NCI-H2227 (cell line): Measurements from ENCODE around the gene KCNAB2.
A peak's percentile ranks its signal among the peaks of the same experiment; 100 is the strongest.

Source experiments
- DNase-seq: peaks from one replicate; lab custom pipeline; 2025; ENCODE audit not compliant: unreplicated experiment; lab: John Stamatoyannopoulos, UW

KCNAB2 gene

DNA sequence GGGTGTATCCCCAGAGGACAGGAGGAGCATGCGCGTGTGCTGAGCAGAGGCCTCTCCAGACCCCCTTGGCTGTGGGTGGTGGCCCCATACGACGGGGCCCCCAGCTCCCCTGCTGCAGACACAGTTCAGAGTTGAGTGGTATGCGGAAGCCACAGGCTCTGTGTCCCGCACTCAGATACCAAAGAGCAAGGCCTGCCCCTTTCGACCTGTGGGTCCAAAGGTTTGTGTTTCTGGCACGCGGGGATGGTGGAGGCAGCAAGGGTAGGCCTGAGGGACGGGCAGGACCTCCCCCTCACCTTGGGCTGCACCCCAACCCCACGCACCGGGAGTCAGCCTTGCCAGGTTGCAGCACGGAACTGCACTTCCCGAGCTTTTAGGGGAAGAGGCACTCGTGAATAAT is at the start of gene KCNAB2:
Gene KCNAB2, plus strand, starts transcription at position 328 of the 400 bp plus-strand sequence. CDS start 5,649 bp downstream, outside the sequence.
- DNase-seq, result no peak

DNA sequence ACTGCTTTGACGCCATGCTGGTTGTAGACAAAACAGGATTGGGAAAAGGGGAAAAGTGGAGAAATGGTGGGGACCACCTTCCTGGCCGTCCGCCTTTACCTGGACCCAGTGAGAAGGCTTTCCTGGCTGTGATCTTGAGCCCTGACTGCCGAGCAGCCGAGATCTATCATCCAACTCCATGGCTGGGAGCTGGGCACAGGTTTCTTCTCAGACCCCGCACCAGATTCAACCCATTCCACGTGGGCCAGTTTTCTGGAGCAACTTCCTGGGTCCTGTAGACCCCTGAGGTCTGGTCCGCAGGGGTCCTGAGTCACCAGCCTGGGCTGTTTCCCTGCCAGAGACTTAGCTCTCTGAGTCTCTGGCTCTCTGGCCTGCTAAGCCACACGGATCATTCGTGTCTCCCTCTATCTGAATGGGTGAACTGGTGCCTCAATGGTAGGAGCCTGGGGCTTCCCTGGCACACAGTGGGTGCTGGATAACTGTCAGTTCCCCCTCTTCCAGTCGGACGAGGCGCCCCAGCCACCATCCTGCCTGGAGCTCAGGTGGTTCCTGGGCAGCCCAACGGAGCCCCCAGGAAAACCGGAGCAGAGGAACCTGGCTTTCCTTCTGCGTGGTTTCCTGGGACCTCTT is 48.9 kb upstream of the KCNAB2 start:
- DNase-seq, result no peak

DNA sequence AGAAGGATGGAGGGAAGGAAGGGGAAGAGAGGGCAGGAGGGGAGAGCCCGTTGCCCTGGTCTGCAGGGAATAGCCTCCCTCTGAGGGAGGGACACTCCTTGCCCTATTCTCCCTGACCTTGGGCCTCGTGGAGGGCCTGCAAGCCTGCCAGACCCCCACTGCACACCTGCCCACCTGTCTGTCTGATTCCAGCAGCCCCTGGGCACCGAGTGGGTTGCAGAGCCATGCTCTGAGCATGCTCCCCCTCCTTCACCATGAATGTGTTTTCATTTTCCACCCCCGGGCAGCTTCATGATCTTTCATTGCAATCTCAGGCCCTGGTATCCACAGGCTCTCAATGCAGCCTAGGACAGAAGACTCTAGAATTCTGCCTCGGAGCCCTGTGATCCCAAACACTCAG is 48.4 kb upstream of the KCNAB2 start:
- DNase-seq, result no peak

DNA sequence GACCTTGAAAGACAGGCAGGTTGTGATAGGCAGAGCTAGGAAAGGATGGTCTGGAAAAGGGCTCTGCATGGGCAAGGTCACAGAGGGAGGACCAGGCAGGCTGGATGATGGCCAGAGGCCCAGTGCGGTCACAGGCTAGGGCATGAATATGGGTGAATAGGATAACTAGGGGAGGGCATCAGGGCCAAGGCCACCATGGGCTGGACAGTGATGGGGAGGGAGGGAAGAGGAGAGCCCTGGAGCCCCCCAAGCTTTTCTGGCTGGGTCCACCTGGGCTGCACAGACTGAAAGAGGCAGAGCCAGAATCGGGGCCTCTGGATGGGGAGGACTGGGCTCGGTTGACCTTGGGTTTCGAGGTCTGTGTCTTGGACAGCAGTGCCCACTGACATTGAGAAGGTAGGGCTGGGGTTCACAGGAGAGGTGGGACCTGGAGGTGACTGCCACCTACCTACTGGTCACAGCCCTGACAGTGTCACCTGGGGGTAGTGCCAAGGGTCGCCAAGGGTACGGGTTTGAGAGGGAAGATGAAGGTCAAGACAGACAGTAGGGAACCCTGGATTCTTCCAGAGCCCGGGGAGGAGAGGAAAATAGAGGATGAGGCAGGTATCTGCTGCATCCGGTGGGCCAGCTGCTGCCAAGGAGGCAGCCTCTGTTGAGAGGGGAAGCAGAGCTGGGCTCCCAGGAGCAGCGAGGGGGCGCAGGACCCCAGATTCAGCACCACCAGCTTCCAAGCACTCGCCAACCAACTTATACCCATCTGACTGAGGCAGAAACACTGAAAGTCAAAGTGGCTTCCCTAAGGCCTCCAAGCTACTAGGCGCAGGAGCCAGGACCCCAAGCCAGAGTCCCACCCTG is 47.4 kb upstream of the KCNAB2 start:
- DNase-seq, result no peak

DNA sequence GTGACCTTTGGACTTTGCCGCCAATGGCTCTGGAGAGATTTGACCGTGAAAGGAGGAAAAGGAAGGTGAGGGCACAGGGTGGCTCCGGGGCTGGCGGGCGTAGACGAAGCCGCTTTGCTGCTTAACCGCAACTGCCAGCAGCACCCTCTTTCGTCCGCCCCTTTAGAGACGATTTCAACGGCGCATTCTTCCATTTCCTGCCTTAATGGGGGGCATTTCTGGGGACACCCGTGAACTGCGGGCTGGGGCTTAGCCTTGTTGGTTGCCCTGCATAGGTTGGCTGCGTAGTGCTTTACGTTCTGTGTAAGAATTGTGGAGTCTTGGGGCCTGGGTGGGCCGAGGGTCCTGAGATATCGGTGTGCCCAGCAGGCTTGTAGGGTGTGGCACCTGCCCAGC is 46.8 kb upstream of the KCNAB2 start:
- DNase-seq, result no peak

DNA sequence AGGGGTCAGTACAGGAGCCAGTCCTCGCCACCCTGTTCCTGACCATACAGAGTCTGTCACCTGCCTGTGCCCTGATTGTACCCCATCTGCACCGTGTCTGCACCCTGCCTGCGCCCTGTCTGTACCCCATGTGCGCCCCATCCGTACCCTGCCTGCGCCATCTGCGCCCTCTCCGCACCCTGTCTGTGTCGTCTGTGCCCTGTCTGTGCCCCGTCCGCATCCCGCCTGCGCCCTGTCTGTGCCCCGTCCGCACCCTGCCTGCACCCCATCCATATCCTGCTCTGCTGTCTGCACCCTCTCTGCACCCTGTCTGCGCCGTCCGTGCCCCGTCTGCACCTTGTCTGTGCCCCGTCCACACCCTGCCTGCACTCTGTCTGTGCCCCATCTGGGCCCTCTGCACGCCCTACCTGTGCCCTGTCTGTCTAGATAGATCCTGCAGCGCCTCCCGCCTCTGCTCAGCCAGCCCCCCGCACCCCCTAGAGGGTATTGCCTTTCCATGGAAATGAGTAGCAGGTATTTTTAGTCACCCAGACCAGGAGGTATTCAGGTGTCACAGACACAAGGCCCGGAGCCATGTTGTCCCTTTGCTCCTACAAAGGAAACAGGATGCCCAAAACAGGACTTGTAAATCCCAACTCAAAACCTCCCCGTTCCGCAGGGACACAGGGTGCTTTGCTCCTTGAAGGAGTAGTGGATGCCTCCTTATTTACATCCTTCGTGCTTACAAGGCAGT is 45.8 kb upstream of the KCNAB2 start:
- no peak for DNase-seq

DNA sequence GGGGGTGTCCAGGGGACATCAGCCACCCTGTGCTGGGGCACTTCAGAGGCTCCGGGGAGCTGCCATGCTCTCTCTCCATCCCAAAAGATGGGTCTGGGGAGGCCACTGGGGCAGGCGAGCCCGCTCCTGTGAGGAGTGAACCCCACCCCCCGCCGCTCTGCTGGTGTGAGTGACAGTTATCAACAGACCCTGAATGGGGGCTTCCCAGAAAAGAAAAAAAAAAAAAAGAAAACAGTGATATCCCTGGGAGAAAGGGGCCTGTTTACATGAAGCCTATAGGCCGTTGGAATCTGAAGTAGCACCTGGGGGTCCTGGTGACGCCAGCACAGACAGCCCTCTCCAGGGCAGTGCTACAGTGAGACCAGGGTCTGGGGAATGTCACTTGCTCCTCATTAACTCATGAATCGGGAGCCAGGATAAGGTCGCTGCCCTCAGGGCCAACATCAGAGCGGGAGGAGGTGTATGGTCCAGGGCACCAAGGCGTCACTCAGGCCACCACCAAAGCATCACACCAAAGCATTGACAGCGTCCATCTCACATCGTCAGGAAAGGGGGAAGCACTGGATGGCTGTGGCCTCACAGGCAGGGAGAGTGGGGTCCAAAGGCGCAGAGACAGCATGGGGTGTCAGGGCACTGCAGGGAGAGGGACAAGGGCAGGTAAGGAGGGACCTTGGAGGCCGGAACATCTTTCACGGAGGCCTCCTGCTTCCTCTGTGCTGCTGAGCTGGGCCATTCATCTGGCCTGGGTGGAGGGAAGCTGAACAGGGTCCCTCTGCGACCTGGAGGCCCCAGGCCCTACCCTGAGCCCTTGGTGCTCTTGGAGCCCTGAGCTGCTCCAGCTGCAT is 45.0 kb upstream of the KCNAB2 start:
- no peak for DNase-seq

DNA sequence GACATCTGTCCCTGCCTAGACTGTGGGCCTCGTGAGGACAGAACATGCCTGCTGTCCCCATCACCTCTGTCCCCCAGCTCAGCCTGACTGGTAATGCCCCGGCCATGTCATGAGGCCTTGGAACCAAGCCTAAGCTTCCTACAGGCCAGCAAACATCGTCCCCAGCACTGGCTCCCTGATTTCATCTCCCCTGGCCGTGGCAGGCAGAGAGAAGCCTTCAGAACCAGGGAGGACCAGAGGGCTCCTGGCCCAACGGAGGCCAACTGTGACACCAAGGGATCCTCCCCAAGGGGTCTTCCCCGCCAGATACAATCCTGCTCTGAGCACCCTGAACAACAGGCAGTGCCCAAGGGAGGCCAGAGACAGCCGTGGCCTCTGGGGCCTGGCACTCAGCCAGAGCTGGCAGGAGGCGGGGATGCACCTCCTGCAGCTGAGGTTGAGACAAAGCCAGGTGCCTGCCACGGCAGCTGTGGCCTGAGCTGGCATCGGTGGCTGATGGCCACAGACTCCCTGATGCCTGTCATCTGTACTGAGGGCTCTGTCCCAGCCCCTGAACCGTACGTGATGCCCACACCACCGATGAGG is 43.6 kb upstream of the KCNAB2 start:
- DNase-seq, result peak; percentile 63

DNA sequence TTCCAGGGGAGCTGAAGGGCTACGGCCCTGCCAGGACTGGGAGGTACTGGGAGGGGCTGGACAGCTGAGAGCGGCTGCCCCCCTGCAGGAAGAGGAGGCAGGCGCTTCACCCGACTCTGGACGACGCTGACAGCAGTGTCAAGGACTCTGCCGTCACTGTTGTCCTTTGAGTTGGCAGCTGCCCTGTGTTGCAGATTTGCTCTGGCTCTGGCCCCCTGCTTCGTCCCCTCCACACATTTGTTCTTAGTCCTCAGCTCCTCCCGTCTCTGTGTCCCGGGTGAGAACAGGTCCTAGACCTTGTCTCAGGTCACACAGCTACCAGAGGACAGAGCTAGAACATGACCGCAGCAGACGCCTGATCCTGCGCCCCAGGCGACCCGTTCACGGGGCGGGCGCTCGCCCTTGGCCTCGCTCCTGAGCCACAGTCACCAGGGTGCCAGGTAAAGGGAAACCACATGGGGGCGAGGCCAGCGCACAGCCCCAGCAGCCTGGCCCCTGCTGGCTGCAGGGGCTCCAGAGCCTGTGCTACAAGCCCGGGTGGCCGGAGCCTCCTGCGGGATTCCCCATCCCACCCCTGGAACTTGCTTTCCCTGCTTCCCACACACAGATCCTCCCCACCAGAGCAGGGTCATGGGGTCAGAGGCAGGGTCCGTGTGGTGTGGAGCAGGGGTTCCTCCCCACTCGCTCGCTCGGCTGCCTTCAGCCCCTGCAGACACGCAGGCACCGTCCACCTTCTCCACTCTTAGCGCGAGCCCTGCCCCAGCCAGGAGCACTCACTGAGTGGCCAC is 42.8 kb upstream of the KCNAB2 start:
- DNase-seq, result peak; percentile 41

DNA sequence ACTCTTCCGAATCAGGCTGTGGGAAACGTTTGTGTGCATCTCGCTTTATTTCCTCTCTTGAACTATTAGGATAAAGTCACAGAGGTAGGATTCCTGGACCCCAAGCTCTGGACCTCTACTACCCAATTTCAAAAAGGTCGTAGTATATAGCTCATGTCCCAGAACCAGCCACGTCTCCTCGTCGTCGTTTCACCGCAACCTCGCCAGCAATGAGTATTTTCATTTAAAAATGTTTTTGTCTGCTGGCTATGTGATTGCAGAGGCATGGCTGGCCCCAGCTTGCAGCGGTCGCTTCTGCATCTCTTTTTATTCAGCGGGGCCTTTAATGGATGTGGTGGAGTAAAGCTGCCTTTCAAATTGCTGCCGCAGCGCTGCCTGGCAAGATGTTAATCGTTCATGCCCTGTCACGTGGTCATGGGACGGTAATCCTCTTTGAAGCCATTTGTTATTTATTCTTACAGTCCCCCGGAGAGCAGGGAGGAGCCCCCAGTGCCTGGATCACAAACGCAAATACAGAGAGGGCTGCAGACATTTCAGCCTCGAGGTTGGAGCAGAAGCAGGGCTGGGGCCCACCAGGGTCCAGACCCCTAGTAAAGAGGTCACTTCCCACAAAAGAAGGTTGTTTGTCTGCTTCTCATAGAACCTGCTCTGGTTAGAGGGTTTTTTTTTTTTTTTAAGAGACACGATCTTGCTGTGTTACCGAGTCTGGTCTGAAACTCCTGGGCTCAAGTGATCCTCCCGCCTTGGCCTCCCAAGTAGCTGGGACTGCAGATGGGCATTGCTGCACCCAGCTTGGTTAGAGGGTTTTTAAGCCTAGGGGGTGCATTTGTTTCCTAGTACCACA is 41.9 kb upstream of the KCNAB2 start:
- peak; percentile 95 for DNase-seq

DNA sequence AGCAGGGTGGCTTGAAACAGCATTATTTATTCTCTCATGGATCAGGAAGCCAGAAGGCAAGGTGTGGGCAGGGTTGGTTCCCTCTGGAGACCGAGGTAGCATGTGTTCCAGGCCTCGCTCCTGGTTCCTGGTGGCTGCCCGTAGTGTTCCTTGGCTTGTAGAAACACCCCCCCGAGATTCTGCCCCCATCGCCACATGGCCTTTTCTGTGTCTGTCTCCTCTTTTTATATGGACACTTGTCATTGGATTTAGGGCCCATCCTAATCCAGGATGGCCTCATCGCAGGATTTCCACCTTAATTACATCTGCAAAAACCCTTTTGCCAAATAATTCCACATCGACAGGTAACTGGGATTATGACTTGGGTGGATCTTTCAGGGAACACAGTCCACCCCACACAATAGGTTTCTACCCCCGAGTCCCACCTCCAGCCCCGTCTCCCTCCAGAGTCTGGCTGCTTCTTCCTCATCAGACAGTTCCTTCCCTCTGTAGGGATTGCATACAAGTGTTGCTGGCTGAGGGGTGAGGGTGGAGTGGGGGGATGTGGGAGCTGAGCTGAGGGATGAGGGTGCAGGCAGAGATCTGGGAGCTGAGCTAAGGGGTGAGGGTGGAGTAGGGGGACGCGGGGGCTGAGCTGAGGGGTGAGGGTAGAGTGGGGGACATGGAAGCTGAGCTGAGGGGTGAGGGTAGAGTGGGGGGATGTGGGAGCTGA is 41.1 kb upstream of the KCNAB2 start:
- DNase-seq, result no peak

DNA sequence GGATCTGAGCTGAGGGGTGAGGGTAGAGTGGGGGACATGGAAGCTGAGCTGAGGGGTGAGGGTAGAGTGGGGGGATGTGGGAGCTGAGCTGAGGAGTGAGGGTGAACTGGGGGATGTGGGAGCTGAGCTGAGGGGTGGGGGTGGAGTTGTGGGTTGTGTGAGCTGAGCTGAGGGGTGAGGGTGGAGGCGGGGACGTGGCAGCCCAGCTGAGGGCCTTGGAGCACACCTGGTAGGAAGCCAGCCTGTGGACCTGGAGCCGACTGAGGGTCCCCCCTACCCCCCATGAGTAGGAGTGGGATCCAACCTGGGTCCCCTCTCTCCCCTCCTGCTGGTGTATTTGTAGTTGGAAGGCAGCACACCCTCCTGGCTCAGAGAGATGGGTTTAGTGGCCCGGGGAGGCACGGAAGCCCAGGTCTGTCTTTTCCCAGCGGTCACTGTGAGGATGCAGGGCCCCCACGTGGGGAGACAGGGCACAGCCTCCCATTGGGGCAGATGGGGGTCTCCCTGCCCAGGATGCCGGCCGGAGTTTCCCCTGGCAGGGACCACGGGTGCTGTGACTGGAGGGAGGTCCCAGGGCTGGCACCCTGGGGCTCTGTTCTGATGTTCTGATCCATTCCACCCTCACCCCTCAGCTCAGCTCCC is 40.3 kb upstream of the KCNAB2 start:
- peak; percentile 43 for DNase-seq

DNA sequence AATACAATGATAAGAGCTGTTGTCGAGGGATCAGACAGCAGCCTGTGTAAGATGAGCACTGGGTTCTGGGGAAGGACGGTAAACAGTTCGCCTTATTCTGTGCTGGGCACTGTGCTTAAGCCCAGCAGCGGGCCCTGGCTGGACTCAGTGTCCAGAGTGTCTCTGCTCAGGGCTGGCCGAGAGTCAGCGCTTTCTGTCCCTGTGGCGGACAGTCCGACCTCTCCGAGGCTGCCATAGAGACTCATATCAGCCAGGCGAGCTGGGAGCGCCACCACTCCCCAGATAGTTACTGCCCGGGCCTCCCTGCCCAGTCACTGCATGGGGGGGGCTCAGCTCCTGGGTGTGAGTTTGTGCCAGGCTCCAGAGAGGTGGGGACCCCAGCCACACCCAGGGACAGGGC is 38.8 kb upstream of the KCNAB2 start:
- peak; percentile 29 for DNase-seq

DNA sequence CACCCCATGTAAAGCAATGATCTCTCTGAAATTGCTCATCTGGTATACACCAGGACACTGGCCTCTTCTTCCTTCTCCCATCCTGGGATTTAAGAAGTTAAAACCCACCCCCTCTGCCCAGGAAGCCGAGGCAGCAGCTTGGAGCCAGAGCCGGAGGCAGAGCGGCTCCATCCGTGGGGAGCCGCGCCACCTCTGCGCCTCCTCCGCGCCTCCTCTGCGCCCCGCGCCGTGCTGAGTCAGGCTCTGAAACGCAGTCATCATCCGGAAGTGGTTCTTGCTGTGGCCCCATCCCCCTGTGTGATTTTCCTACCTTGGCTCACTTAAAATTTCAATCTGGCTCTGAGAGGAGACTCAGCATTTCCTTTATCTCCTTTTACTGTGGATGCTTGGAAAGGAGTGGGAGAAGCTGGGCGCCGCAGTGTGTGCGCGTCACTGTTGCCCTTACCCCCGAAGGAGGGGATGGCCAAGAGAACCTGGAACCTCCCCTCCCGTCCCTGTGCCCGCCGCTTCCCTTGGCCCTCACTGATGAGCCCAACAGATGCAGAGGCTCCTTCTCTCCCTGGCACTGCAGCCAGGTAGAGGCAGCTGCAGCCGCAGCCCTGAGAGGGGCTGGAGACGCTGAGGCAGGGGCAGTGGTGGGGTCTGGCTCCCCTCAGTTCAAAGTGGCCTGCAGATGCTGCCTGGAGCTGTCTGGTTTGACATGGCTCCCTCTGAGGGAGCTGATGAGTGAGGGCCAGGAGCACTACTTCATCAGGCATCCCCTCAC is 38.2 kb upstream of the KCNAB2 start:
- DNase-seq, result peak; percentile 60

DNA sequence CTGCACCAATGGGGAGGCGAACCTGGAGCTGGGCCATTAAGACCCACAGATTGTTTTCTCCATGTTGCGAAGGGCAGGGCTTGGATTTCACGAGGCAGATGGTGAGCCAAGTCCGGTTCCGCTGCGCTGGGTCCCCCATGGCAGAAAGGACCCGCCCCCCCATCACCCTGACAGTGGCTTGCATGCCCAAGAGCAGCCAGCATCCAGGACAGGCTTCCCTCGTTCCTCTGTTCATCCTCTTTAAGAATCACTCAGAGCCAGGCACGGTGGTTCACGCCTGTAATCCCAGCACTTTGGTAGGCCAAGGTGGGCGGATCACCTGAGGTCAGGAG is 37.6 kb upstream of the KCNAB2 start:
- DNase-seq, result no peak

DNA sequence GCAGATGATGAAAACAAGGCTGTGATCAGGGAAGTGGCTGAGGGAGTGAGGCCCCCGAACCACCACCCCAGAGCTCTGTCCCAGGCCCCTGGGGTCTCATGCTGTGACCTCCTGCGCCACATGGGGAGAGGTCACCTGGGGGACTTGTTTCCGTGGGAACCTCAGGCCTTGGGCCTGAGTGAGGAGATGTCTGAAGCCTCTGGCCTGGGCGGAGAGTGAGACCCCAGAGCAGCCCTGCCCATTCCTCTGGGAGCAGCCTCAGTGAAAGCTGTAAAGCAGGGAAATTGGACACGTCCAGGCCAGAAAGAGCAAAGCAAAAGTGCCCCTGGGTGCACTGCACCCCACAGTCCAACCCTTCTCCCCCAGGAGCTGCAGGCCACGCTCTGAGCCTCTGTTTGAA is 37.0 kb upstream of the KCNAB2 start:
- no peak for DNase-seq
